Measurements from ENCODE around the gene ADPRHL1.
"Not testable (repeated sequence)": the region's sequence is repeated elsewhere in the genome, so short reads cannot be mapped to it uniquely, and the experiment has no call there.

Gene ADPRHL1

DNA sequence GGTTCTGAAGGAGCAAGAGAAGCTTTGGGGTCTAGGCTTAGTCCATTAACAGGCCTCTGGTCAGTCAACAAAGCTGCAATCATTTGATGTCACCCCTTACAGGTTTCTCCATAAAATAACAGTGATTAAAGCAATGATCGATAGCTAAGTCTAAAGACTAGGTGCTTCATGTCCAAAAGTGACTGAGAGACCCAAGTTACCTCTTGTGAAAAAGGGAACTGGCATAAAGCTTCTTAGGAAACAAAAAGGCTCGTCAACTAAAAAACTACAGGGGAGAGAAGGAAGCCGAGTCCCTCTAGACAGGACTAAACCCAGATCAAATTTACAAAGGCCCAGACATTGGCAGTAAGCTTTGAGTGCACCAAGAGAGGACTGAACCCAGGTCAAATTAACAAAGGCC is 35.0 kb upstream of the ADPRHL1 start:
- H3K9me3 Mint-ChIP-seq, result no peaks in the 10 kb centered on the region
- H3K4me3 Mint-ChIP-seq, result peak overlapping the region in 1 of 2 donors; percentile 43
- ATAC-seq (no peak), DNase-seq (no peak)
- no peaks in the 10 kb centered on the region for H3K27me3 Mint-ChIP-seq
- H3K4me1 Mint-ChIP-seq, result peaks cover 56% of the 10 kb centered on the region
- H3K27ac Mint-ChIP-seq, result no peak overlapping the region

- H3K27ac Mint-ChIP-seq, result no peak overlapping the region
- no peaks in the 10 kb centered on the region for H3K27me3 Mint-ChIP-seq
- ATAC-seq (no peak), DNase-seq (no peak)
- H3K4me1 Mint-ChIP-seq, result peaks cover 48% of the 10 kb centered on the region
- H3K4me3 Mint-ChIP-seq, result no peak overlapping the region
- H3K9me3 Mint-ChIP-seq, result no peaks in the 10 kb centered on the region
Observed at GRCh38 chr13:113486698-113487097, 33.4 kb upstream of the ADPRHL1 start.

- Mint-ChIP-seq H3K4me3 (no peak overlapping the region), H3K4me1 (peaks cover 44% of the 10 kb centered on the region), H3K9me3 (no peaks in the 10 kb centered on the region), H3K27me3 (no peaks in the 10 kb centered on the region), H3K27ac (no peak overlapping the region)
- ATAC-seq (no peak), DNase-seq (no peak)
Observed at GRCh38 chr13:113485545-113485944, 32.3 kb upstream of the ADPRHL1 start.

DNA sequence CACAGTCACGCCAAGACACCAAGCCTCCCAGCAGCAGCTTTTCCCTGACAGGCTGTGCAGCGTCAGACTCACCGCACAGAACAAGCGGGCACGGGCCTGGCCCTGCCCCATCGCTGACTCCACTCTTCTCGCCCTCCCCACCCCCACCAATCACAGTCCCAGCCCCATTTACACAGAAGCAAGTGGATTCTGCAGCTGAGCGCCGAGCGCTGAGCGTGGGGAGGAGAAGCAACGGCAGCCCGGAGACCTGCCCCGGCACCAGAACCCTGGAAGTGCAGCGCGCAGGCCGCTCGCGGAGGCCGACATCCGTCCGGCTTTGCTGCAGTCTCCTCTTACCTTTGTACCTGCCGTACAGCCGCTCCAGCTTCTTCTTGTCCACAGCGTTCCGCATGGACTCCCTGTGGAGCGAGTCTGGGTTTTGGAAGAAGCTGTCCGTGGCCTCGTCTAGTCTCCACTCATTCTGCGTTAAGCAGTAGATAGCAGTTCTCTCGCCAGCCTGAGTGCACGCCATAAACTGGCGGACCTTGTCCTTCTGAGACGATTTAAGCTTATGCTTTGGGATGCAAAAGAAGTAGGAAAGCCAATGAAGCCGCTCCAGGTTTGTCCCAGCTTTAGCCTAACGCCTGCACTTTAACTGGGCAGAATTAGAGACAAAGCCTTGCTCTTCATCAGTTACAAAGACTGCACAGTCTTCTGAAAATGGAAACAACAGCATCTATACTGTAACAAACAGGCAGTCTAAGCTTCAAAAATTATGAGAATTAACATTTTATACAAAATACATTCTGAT is 30.4 kb upstream of the ADPRHL1 start:
- ATAC-seq (no peak), DNase-seq (no peak)
- Mint-ChIP-seq H3K4me1 (peaks cover 30% of the 10 kb centered on the region), H3K9me3 (no peaks in the 10 kb centered on the region), H3K27me3 (no peaks in the 10 kb centered on the region), H3K27ac (peak overlapping the region in 1 of 2 donors; percentile 65), H3K4me3 (no peak overlapping the region)

- DNase-seq (no peak), ATAC-seq (no peak)
- H3K27ac Mint-ChIP-seq, result no peak overlapping the region
- no peak overlapping the region for H3K4me3 Mint-ChIP-seq
- H3K4me1 Mint-ChIP-seq, result peaks cover 23% of the 10 kb centered on the region
- no peaks in the 10 kb centered on the region for H3K9me3 Mint-ChIP-seq
- H3K27me3 Mint-ChIP-seq, result no peaks in the 10 kb centered on the region
Observed at GRCh38 chr13:113483081-113483480, 29.8 kb upstream of the ADPRHL1 start.

GRCh38 chr13:113479179-113479578 is 25.9 kb upstream of the ADPRHL1 start:
- Mint-ChIP-seq H3K9me3 (no peaks in the 10 kb centered on the region), H3K27me3 (no peaks in the 10 kb centered on the region), H3K4me3 (no peak overlapping the region), H3K27ac (no peak overlapping the region), H3K4me1 (peaks cover 6% of the 10 kb centered on the region)
- no peak for DNase-seq
- ATAC-seq, result no peak

GRCh38 chr13:113477724-113478123 is 24.4 kb upstream of the ADPRHL1 start:
- H3K4me1 Mint-ChIP-seq, result no peaks in the 10 kb centered on the region
- no peak overlapping the region for H3K4me3 Mint-ChIP-seq
- DNase-seq (no peak), ATAC-seq (no peak)
- no peaks in the 10 kb centered on the region for H3K9me3 Mint-ChIP-seq
- no peak overlapping the region for H3K27ac Mint-ChIP-seq
- no peaks in the 10 kb centered on the region for H3K27me3 Mint-ChIP-seq

DNA sequence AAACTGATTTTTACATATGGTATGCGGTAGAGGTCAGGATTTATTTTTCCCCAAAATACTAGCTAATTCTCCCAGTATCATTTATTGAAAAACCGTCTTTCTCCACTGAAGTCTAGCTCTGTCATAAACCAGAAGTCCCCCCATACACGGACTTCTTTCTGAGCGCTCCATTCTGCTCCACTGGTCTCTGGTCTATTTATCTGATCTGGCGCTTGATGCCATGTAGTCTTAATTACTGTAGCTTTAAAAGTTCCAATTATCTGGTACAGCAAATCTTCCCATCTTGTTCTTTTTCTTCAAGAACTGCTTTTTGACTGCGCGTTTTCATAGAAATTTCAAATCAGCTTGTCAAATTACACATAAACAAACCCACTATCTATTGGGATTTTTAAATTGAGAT is 23.5 kb upstream of the ADPRHL1 start:
- no peak overlapping the region for H3K27ac Mint-ChIP-seq
- no peaks in the 10 kb centered on the region for H3K27me3 Mint-ChIP-seq
- H3K4me1 Mint-ChIP-seq, result no peaks in the 10 kb centered on the region
- no peaks in the 10 kb centered on the region for H3K9me3 Mint-ChIP-seq
- no peak for DNase-seq
- H3K4me3 Mint-ChIP-seq, result no peak overlapping the region
- ATAC-seq, result no peak

DNA sequence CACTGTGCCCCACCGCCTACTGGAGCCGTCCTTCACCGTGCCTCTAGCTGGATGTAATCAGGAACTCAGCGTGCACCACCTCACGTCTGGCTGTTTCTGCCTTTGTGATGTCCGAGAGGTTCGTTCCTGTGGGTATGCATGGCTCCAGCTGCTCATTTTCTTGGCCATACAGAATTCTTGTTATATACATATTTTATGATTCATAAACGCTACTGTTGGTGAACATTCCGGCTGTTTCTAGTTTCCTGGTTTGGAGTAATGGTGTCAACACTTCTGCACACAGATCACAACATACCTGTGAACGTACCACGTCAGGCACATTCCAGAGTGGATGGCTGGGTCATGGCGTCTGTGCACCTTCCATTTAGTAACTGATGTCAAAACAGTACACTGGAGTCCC is 22.6 kb upstream of the ADPRHL1 start:
- Mint-ChIP-seq H3K4me3 (no peak overlapping the region), H3K9me3 (no peaks in the 10 kb centered on the region), H3K27me3 (no peaks in the 10 kb centered on the region), H3K27ac (no peak overlapping the region), H3K4me1 (no peaks in the 10 kb centered on the region)
- DNase-seq (no peak), ATAC-seq (no peak)

DNA sequence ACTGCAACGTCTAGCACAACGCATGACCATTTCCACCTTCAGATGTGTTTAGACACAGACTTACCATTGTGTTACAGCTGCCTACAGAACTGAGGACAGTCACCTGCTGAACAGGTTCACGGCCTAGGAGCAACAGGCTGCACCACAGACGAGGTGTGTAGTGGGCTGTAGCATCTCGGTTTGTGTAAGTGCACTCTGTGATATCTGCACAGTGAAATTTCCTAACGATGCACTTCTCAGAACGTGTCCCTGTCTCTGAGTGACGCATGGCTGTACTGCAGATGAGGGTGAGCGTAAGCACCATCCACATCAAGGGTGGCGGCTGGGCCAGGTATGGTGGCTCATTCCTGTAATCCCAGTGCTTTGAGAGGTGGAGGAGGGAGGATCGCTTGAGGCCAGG is 22.0 kb upstream of the ADPRHL1 start:
- no peak overlapping the region for H3K27ac Mint-ChIP-seq
- ATAC-seq (no peak), DNase-seq (no peak)
- no peaks in the 10 kb centered on the region for H3K27me3 Mint-ChIP-seq
- H3K4me3 Mint-ChIP-seq, result no peak overlapping the region
- peaks cover 5% of the 10 kb centered on the region for H3K4me1 Mint-ChIP-seq
- H3K9me3 Mint-ChIP-seq, result no peaks in the 10 kb centered on the region

DNA sequence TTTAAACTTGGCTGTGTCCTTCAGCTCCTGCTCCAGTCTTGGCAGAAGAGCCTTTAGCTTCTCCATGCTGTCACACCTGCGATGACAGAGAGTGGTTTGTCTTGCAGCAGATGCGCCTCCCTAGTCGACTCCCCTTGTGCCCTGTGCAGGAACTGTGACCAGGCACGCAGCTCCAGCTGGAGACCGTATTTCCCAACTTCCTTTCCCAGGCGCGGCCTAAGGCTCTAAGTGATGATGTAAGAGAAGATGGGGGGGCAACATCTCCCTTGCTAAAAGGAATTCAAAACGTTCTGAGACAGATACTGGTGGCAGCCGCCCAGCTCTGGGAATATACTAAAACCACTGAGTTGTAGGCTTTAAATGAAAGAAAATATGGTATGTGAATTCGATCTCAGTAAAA is 20.9 kb upstream of the ADPRHL1 start:
- no peaks in the 10 kb centered on the region for H3K27me3 Mint-ChIP-seq
- H3K27ac Mint-ChIP-seq, result peak overlapping the region in 1 of 2 donors; percentile 34
- ATAC-seq, result no peak
- peaks cover 6% of the 10 kb centered on the region for H3K4me1 Mint-ChIP-seq
- H3K4me3 Mint-ChIP-seq, result no peak overlapping the region
- H3K9me3 Mint-ChIP-seq, result no peaks in the 10 kb centered on the region
- no peak for DNase-seq

- Mint-ChIP-seq H3K4me3 (no peak overlapping the region), H3K27me3 (no peaks in the 10 kb centered on the region), H3K9me3 (no peaks in the 10 kb centered on the region), H3K4me1 (peaks cover 6% of the 10 kb centered on the region), H3K27ac (no peak overlapping the region)
- DNase-seq, result no peak
- no peak for ATAC-seq
Observed at GRCh38 chr13:113472355-113473025, 19.2 kb upstream of the ADPRHL1 start.

DNA sequence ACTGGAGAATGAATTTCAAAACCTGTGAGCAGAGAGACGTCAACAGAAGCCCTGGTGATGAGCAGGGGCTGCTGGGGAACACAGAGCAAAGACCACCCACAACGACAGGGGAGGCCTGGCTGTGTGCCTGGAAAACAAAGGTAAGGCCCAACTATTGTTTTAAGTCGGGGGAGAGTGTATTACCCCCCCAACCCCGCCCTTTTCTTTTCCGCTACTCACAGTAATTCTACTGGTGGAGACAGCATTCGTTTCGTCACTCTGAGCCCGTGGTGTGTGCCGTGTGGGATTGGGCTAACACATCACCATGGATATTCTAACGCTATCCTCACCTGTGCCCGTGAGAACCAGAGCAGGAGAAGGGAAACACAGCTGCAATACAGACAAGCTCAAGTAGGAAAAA is 18.6 kb upstream of the ADPRHL1 start:
- Mint-ChIP-seq H3K9me3 (no peaks in the 10 kb centered on the region), H3K27ac (no peak overlapping the region), H3K4me3 (no peak overlapping the region)

GRCh38 chr13:113470635-113471163 is 17.4 kb upstream of the ADPRHL1 start:
- peak overlapping the region in 1 of 2 donors; percentile 42 for H3K27ac Mint-ChIP-seq
- DNase-seq, H3K4me1 Mint-ChIP-seq, ATAC-seq, H3K4me3 Mint-ChIP-seq, H3K27me3 Mint-ChIP-seq, H3K9me3 Mint-ChIP-seq: not testable (repeated sequence)

More for the DNA sequence above, 18.6 kb upstream of the ADPRHL1 start:
- H3K27me3 Mint-ChIP-seq, result no peaks in the 10 kb centered on the region
- ATAC-seq (no peak), DNase-seq (no peak)
- peaks cover 6% of the 10 kb centered on the region for H3K4me1 Mint-ChIP-seq

DNA sequence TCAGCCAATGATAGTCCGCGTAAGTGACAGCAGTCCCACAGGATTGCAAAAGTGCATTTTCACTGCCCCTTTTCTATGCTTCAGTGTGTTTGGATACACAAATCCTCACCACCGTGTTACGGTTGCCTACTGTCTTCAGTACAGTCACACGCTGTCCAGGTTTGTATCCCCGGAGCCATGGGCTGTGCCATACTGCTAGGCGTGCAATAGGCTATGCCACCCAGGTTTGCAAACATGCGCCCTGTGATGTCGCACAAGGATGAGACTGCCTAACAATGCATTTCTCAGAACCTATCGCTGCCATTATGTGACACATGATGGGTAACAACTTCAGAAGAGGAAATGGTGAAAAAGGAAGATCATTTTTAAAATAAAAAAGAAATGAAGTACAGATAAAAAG is 16.8 kb upstream of the ADPRHL1 start:
- Mint-ChIP-seq H3K9me3 (no peaks in the 10 kb centered on the region), H3K4me3 (no peak overlapping the region), H3K27ac (peak overlapping the region in 1 of 2 donors; percentile 85), H3K4me1 (peaks cover 6% of the 10 kb centered on the region), H3K27me3 (no peaks in the 10 kb centered on the region)
- ATAC-seq, result no peak
- DNase-seq, result no peak

GRCh38 chr13:113469582-113469981 is 16.3 kb upstream of the ADPRHL1 start:
- no peak overlapping the region for H3K4me3 Mint-ChIP-seq
- no peak overlapping the region for H3K27ac Mint-ChIP-seq
- peaks cover 6% of the 10 kb centered on the region for H3K4me1 Mint-ChIP-seq
- no peaks in the 10 kb centered on the region for H3K27me3 Mint-ChIP-seq
- no peak for DNase-seq
- no peak for ATAC-seq
- no peaks in the 10 kb centered on the region for H3K9me3 Mint-ChIP-seq

Data from stimulated activated naive CD8-positive, alpha-beta T cell treated with anti-CD3 and anti-CD28 coated beads, Interleukin-15, amount 100 ng/mL, for 72 hours (primary cell).